Stimulated activated CD4-positive, alpha-beta T cell treated with anti-CD3 and anti-CD28 coated beads, Interleukin-12 subunit alpha, Interleukin-12 subunit beta, amount 100 ng/mL, for 24 hours (primary cell): ENCODE data around the gene PPIF.
A peak's percentile ranks its signal among the peaks of the same experiment; 100 is the strongest.

Experiments
- DNase-seq, 2 experiments: peaks; one replicate each; pipeline ENCODE4 v3.0.0-alpha.2; 2020; ENCODE audit warnings: low read depth in 2 of 2

The PPIF gene

GRCh38 chr10:79313911-79314439, 33.3 kb upstream of the PPIF start:
- DNase-seq = no peak

DNA sequence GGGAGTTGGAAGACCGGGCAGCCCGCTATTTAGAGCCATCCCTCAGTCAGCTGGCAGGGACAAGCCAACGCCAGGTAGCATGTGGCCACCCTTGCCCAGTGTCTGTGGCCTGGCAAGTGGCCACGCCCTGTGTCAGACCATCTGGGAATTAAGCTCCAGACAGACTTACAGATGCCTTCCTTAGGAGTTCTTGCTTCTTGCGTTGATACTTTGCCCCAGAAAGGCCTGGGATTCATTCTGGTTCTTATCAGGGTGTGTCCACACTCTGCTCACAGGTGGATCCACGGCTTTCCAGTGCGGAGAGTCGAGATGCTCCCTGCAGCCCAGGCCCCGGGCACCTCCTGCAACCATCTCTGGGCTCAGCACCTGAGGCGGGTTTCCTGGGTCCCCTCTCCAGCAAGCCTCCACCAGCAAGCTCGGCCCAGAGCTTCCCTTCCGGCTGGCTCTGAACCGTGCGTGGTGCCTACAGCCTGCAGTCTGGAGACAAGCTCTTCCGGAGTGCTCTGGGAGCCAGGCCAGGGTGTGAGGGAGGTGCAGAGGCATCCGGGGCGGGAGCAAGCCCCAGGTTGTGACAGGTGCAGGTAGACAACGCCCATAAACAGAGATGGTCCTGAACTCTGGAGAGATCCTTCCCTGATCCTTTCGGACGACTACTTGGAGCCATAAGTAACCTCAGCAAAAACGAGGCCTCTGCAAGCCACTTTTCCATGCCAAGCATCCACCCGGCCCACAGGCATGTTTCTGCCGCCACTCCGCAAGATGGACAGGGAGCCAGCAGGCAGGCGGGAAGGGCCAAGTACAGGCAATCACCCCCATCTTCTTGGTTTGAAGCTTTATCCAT, 32.3 kb upstream of the PPIF start:
- DNase-seq = no peak

GRCh38 chr10:79315602-79315920, 31.7 kb upstream of the PPIF start:
- no peak for DNase-seq

DNA sequence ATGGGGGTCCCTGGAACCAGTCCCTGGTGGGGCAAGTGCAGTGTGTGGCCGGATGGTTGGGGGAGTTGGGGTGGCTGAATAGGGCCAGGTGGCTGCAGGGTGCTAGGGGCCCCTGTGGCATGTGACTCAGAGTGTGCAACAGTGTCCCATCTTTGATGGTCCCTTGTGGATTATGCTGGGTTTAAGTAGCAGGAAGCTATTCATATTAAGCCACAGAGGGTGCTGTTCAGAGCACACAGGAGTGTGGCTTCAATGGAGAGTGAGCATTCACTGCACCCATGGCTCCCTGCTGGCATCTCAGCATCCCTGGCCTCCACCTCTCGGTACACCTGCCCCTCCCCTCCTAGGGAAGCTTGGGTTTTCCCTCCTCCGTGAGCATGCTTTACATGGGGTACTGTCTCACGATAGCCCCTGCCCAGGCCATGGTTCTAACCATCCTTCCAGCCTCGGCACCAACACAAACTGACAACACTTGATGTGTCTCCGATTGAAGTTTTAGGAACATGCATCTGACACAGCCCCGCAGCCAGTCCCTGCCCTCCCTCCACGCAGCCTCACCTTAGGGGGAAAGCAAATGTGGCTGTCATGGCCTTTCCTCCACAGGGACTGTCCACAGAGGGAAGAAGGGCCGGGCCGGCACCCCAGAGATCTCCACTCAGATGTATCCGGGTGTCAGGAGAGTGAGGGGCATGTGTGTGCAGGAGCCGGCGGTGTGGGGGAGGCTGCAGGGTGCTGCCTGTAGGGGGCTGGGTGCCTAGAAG, 30.4 kb upstream of the PPIF start:
- no peak for DNase-seq

DNA sequence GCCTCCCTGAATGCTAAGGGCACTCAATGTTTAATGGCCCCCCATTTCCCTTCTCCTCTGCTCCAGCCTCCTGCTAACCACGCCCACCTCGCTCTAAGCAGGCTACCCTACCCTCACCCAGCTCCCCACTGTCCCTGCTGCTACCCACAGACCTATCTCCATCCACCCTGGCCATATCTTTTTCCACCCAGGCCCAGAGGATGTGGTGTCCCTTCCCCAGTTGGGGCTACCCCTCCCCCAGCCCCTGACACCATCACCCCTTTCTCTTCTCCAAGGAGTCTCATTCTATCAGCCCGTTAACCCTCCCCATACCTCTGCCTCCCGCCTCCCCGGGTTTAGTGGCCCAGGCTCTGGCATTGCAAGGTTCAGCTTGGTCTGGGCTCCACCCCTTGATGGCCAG, 28.9 kb upstream of the PPIF start:
- DNase-seq = no peak

GRCh38 chr10:79319115-79319771, 28.0 kb upstream of the PPIF start:
- DNase-seq = no peak

DNA sequence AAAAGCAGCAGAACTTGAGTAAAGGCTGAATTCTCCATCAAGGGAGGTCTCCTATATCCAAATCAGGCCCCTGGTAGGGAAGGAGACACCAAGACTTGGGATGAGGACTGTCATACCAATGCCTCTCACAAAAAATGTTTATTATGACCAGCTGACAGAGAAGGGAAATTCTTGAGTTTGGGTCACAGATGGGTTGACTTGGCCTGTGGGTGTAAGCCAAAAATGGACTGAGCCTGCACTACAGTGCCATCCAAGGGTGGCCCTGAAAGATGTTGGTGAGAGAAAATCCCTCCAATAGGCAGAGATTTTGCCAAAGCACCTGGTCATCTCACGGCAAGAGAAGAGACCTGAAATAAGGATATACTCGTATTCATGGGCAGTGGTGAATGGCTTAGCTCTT, 27.0 kb upstream of the PPIF start:
- DNase-seq = no peak

GRCh38 chr10:79320820-79321493, 26.3 kb upstream of the PPIF start:
- DNase-seq = no peak

GRCh38 chr10:79321494-79321882, 25.8 kb upstream of the PPIF start:
- DNase-seq = no peak

GRCh38 chr10:79321951-79322350, 25.3 kb upstream of the PPIF start:
- DNase-seq = no peak

GRCh38 chr10:79322616-79323543, 24.4 kb upstream of the PPIF start:
- DNase-seq = peak; percentile 63 to 76

GRCh38 chr10:79323602-79324001, 23.7 kb upstream of the PPIF start:
- no peak for DNase-seq

DNA sequence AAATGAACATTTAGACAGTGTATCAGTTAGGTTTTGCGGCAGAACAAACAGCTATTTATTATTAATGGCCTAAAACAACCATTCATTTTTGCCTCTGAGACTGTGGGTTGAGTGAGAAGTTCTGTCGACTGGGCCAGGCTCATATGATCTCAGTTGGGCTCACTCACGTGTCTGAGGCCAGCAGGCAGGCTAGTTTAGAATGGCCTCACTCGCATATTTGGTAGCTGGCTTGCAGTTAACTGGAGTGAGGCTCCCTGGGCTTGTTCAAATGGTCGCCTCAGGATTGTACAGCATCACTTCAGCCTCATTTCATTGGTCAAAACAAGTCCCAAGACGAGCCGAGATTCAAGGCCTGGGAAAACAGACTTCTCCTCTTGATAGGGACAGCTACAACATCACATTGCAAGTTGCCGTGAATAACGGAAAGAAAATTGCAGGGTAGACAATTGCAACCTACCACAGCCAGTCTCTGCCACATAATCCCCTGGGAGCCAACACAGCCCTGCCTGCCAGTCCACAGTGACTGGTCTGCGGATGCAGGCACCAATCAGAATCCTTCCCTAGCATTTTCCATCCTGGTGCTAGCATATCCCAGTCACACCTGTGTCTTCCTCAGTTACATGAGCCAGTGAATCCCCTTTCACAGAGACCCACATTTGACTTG, 23.1 kb upstream of the PPIF start:
- no peak for DNase-seq

DNA sequence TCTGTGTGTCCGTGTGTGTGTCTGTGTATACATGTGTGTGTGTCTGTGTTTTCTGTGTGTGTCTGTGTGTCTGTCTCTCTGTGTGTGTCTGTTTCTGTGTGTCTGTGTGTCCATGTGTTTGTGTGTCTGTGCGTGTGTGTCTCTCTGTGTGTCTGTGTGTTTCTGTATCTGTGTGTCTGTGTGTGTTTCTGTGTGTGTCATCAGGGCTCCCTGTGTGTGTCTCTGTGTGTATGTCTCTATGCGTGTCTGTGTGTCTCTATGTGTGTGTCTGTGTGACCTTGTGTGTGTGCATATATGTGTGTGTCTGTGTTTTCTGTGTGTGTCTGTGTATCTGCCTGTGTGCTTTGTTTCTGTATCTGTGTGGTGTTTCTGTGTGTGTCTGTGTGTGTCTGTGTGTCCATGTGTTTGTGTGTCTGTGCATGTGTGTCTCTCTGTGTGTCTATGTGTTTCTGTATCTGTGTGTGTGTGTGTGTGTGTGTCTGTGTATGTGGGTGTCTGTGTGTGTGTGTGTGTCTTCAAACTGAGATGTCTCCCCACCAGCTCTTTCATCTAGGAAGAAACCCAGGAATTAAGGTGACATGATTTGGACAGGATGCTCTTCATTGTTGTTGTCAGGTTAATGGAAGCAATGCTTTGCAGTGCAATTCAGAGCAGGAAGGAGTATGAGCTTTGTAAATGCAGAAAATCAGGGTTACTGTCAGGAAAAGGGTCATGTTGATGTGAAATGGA, 20.7 kb upstream of the PPIF start:
- DNase-seq = no peak

- no peak for DNase-seq
Observed at GRCh38 chr10:79327090-79327457, 20.2 kb upstream of the PPIF start.

DNA sequence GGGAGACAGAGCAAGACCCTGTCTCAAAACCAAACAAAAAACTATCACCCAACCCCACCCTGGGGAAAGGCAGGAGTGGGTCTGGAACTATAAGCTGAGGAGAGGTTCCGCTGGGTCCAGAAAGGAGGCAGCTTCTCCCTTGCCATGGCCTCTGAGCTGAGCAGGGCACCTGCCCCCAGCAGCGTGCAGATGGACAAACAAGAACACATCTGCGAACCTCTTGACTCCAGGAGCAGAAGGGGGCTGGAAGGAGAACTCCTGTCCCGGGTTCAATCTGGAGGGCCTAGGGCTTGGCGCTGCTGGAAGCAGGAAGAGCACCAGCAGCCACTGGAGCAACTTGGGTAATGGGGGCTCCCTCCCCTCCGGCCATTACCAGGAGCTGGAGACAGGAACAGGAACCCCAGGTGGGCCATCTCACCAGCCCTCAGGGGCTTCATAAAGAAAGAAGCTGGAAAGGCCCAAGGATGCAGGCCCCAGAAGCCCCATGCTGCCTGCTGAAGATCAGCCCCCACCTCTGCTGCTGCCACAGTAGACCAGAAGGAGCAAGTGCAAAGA, 19.0 kb upstream of the PPIF start:
- no peak for DNase-seq

DNA sequence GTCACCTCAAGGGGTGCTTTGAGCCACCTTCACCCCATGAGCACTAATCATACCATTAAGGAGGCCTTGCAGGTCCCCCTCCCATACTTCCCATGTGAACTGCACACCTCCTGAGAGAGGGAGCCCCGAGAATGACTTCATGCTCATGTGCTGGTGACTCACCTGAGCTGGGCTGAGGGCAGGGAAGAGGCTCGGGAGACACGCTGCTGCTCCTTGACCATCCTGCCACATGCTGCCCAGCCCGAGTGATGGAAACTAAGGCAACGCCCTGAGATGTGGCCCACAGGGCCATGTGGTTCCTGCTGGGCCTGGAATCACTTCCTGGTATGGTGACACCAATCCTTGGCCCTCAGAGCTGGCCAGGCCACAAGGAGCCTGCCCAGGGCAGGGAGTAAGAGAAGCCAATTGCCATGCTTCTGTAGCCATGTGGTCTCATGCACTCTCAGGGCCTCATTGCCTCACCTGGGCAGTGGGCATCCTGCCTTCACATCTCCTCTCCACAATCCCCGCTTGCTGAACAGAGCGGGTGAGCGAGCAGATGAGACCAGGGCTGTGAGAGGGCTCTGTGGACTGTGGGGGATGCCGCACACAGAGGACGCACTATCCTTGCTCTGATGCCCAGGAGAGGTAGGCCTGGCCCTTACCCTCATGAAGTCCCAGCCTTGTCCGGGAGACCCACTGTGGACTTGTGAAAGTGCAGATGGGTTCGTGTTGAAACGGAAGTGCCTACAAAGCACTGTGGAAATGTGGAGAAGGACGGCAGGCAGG, 18.3 kb upstream of the PPIF start:
- DNase-seq = no peak

DNA sequence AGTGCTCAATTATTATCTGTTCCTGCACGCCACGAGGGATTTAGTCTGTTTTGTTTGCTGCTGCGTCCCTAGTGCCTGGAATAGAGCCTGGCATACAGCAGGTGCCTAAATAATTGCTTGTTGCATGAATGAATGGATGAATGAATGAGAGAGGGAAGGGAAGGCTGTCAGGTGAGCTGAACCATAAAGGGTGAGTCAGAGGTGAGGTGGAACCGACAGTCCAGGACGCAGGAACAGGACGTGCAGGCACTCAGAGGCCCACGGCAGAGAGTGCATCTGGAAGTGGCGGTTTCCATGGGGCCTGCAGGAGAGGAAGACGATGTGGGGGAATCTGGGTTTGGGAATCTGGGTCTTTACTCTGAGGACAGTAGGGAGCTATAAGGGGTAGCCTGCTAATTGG, 17.7 kb upstream of the PPIF start:
- no peak for DNase-seq

GRCh38 chr10:79331226-79331625, 16.0 kb upstream of the PPIF start:
- no peak for DNase-seq
